Measurements from ENCODE around the gene ADAM15.

ADAM15 gene, protein sequence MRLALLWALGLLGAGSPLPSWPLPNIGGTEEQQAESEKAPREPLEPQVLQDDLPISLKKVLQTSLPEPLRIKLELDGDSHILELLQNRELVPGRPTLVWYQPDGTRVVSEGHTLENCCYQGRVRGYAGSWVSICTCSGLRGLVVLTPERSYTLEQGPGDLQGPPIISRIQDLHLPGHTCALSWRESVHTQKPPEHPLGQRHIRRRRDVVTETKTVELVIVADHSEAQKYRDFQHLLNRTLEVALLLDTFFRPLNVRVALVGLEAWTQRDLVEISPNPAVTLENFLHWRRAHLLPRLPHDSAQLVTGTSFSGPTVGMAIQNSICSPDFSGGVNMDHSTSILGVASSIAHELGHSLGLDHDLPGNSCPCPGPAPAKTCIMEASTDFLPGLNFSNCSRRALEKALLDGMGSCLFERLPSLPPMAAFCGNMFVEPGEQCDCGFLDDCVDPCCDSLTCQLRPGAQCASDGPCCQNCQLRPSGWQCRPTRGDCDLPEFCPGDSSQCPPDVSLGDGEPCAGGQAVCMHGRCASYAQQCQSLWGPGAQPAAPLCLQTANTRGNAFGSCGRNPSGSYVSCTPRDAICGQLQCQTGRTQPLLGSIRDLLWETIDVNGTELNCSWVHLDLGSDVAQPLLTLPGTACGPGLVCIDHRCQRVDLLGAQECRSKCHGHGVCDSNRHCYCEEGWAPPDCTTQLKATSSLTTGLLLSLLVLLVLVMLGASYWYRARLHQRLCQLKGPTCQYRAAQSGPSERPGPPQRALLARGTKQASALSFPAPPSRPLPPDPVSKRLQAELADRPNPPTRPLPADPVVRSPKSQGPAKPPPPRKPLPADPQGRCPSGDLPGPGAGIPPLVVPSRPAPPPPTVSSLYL

DNA sequence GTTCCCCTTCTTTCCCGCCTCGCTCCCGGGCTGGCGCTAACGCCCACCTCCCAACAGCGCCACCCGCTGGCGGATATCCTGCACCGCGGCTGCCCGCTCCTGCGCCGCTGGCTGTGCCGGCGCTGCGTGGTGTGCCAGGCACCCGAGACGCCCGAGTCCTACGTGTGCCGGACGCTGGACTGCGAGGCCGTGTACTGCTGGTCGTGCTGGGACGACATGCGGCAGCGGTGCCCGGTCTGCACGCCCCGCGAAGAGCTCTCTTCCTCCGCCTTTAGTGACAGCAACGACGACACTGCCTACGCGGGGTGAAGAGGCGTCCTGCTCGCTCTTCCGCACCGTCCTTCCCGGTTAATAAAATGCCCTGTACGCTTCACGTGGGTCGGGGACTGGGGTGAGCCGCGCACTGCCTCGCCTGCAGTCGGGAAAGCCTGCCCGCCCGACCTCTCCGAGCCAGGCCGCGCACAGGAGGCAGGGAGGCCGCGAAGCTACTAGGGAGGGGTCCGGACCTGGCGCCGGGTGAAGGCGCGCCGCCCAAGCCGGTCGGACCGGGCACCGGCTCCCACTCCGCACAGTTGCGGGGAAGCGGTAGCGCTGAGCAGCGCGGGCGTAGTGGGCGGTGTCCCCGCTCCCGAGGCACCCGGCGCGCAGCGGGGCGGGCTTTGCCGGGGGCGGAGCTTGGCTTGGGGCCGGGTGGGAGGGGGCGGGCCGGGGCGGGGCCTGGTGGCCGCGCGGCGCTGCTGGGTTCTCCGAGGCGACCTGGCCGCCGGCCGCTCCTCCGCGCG lies at the start of gene ADAM15:
Gene ADAM15, plus strand, starts transcription at position 757 of the 782 bp plus-strand sequence. CDS start 71 bp downstream, outside the sequence.
- DNase-seq: peak; percentile 82

DNA sequence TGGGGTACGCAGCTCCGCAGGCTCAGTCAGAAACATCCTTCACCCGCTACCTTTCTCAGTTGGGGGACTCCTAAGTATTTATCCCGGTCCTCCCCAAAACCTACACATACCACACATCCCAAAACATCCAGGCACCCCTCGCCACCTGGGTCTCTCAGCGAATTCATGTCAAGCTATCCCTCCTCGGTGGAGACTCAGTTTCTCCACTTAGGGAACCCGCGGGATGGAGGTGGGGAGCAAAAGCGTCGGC lies 49.8 kb upstream of the ADAM15 start:
- no peak for DNase-seq

DNA sequence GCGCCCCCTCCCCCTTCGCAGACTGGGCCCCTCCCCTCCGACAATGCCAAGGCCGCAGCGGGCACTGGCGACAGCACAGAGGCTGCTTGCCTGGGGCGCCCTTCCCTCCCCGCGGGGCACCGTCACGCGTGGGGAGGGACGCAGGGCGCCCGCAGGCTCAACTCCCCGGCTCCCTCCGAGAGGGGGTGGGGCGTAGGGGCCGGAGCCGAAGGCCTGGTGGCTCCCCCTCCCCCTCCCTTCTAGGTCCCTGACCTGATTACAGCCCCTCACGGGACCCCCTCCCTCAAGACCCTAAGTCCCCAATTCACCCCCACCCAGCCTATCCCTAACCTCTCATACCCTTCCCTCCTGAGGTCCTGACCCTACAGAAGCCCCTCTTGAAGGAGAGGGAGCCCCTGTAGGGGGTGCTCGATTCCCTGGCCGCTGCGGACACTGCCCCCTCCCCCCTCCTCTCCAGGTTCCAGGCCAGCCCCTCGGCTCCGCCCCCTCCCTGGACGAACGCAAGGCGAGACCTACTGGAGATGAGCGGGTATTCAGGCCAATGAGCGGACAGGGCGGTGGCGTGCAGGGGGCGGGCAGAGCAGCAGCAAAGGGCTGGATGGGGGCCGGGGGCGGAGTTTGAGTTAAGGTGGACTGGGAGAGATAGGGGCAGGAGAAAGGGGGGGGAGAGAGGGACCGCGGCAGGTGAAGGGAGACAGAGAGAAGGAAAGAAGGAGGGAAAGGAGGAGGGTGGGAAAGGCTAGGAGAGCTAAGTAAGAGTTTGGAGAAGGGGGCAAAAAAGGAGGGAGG lies 49.2 kb upstream of the ADAM15 start:
- peak; percentile 99 for DNase-seq

DNA sequence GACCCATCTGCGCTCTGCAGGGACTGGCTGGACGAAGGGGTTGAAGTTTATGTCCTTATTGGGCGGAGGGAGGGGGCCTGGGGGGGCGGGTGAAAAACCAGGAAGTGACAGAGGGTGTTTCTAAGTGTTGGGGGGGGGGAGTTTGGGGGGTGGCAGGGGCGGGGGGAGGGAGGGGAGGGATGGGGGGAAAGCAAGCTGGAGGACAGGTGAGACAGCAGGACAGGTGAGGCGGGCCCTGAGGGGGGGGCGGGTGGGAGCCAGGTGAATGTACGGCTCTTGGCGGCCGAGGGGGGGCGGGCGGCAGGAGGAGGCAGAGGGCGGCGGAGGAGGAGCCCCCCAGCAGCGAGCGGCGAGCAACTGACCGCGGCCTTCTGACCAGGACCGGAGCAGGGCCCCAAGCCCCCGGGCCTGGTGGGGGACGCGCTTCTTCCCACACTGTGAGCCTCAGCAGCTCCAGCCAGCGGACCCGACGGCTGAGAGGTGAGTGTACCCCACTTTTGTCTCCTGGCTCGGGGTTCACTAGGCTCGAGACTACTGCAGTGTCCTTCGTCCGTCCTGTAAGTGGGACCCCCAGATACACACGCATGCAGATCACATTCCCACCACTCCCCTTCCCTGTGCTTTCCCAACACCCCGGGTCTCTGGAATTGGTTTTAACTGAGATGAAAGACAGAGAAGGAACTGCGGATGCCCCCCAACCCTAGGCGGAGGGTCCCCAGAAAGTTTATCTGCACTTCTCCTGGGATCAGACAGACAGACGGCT lies 48.5 kb upstream of the ADAM15 start, which contains the start of gene ZBTB7B:
Gene ZBTB7B, plus strand, starts transcription at position 339 of the 763 bp plus-strand sequence. CDS start 11,859 bp downstream, outside the sequence.
- no peak for DNase-seq

DNA sequence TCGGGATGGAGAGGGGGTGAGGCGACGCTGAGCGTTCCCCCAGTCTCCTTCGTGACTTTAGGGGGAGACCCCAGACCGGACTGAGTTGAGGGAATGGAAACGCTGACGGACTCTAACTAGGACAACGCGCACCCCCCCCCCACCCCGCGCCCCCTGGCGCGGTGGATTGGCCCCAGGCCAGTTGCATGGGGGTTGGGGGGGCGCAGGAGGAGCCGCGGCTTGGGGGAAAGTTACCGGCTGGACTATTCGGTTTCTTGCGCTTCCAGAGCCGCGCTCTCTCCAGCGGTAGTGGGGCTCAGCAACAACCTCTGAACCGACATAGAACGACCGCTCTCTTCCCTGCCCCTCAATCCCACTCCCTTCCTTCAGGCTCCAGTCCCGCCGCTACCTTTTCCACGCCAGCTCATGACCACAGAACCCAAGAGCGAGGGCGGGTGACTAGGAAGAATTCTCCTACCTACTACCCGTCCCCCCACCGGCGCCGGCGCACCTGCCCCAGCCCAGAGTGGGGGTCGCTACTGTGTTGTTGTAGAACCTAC lies 47.8 kb upstream of the ADAM15 start:
- peak; percentile 25 for DNase-seq

DNA sequence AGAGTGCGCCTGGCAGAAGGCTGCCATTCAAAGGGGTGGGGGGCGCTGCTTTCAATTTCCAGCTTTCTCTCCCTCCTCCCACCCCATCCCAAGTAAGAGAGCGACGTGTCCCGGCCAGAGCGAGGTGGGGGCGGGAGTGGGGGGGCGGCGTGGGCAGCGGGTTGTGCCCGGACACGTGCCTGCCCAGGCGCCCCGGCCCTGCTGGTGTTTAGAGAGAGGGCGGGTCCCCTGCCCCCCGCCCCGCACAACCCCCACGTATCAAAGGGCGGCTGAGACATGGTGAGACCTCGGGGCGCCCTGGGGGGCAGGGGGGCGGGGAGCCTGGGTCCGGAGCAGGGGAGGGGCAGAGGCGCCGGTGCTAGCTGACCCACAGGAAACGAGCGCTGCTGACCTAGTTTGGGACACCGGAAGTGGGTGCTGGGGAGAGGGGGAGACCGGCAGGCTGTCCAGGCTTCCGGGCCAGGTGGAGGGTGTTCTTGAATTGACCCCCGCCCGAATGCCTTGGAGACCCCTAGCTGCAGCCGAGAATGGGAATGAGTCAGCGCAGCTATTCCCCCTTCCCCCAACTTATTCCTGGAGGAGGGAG lies 47.3 kb upstream of the ADAM15 start:
- no peak for DNase-seq

DNA sequence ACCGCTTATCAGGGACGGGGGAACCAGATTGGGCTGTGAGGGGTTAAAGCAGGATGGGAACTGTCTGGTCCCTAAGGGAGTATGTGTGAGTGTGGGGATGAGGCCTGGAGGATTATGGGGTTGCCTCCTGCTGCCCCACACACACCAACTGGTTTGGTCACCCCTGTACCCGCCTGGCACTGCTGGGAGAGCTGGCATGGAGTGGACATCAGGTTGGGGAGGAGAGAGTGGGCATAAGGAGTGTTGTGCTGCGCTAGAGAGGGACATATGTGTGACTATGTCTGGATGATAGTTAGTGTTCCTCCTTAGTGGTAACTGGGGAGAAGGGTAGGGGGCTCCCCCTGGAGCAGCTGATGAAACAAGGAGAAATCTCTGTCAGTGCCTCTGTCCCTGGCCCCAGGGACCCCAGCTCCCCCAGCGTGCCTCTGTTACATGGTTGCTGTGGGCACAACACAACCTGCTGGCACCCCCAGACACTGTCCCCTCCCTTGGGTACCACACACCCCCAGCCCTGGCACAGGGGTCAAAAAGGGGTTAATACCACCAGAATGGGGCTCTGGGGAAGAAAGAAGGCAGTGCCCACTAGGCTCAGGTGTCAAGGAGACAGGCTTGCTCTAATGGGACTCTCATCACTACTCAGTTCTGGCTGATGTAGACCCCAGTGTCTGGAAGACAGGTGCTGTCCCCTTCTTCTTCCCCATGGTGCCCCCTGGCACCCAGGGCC lies 46.6 kb upstream of the ADAM15 start:
- no peak for DNase-seq

DNA sequence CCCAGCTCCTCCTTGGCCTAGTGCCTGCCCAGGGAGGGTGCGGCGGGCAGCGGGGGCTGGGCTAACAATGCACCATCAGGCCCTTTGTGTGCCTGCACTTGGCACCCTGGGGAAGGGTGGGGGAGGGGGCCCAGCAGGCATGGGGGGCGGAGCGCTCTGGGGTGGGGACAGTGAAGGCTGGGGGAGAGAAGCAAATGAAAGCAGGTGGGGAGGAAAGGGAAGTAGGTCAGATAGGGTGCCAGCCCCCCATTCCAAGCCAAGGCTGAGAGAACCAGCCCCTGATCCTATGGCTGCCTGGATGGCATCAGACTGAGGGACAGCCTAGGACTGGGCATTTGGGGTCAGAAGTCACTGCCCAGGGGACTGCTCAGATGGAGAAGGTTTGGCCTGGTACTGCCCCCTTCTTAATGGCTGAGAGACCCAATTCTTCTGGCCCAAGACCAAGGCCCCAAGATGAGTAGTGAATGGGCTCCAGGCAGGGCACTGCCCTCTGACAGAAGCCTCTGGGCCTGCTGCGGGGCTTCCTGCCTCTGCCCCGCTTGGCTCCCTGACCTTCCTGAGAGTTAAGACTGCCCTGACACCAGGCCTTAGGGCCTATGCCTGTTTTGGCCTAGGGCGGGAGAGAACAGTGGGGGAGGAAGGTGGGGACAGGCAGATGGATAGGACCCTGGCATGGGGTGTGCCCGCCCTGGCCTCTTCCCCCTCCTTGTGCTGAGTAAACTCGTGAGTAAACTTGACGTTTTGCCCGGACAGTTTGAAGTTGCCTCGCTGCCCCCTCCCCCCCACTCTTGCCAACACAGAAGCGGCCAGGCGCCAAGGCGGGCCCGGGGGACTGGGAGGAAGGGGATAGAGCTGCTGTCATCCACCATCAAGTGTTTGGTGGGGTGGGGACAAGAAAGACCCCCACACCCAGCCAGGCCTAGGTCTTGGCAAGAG lies 45.8 kb upstream of the ADAM15 start:
- no peak for DNase-seq

DNA sequence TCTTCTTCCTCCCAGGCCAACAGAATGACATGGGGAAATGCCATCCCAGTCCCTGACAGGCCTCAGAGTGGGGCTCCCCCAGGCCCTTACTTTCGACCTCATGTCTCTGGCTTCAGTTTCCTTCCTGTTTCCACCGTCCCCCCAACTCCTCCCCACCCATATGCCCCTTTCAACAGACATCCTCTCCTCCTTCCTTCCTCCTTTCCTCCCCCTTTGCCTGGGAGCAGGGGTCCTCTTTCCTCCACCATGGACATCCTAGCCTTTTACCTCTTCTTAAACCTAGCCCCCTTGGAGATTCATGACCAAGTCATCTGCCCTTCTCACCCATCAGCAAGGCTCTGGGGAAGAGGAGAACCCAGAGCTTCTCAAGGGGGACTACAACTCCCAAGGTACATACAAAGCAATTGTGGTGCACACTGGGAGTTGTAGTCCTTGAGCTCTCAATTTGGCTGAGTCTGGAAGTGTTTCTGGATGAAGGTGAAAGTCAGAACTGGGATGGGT lies 44.5 kb upstream of the ADAM15 start:
- DNase-seq: peak; percentile 13

DNA sequence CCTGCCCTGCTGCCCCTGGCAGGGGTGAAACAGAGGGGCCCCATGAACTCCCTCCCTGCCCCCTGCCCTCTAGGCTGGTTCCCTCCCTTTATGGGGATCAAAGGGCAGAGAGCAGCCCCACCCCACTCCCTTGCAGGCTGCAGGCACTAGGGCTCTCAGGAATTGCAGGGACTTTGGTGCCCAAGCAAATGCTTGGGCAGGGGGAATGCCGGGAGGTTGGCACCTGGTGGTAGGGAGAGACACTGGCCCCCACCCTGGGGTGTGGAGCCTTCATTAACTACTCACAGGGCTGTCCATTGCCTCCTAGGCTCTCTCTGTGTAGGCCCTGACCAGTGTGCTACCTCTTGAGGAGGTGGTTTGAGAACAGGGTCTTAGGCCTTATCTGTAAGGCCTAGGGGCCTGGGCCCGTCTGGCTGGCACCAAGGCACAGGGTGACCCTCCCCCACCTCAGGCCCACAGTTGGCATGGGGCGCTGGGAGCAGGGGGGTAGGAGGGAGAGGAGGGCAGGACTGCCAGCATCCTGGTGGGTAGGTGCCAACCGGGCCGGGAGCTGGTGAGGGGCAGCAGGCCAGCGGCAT lies 43.8 kb upstream of the ADAM15 start:
- no peak for DNase-seq

DNA sequence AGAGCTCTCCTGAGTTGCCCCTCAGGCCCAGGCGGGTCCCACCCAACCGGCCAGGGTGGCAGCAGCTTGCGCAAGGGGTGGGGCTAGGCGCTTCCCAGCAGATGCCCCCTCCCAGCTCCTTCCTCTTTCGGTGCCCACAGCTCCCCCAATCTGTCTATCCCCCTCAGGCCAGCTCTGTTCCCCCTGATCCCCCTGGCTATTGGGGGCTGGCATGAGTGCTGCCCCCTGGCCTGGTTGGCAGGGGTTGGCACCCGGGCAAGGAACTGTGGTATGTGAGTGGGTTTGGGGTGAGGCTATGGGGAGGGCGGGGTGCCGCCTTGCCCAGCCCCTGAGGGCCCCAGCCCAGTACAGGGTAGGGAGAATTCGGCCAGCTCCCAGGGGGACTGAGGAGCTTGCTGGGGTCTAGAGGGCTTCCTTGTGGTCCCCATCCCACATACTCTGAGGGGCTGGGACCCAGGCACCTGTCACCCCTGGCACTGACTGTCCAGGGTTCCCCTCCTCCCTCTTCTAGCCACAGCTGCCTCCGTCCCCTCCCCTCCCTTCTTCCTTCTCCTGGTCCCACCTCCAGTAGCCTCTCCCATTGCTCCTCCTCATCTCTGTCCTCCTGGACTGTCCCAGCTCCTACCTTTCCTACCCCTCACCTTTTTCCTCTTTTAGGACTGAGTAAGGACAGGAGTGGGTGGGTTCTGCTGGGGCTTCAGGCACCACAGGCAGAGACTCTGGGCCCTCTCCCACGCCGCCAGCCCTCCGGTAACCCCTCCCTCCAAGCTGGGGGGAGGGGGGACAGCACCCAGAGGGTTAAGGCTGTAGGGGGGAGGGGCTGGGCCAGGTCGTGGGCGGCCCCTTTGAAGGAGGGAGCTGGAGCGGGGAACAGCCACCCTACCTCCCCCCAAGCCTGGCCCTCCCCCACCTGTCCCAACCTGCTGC lies 42.8 kb upstream of the ADAM15 start:
- no peak for DNase-seq

DNA sequence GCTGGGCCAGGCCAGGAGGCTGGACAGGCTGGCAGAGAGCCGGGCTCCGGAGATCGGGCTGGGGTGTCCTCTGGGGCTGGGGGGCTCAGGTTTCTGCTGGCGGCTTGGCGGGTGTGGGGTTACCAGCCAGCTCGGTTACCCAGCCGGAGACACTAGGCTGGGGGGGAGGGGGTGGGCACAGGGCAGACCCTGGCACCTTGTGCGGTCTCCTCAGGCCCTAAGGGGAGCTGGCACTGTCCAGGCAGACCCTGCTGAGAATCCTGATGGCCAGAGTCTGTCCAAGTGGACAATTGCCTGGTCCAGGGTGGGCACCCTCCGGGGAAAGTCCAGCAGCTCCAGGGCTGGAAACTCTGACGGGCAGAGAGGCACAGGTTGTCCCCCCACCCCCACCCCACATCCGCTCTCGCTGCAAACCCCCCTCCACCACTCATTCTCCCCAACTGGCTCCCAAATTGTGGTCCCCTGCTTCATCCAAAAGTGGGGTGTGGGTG lies 41.9 kb upstream of the ADAM15 start:
- DNase-seq: no peak

DNA sequence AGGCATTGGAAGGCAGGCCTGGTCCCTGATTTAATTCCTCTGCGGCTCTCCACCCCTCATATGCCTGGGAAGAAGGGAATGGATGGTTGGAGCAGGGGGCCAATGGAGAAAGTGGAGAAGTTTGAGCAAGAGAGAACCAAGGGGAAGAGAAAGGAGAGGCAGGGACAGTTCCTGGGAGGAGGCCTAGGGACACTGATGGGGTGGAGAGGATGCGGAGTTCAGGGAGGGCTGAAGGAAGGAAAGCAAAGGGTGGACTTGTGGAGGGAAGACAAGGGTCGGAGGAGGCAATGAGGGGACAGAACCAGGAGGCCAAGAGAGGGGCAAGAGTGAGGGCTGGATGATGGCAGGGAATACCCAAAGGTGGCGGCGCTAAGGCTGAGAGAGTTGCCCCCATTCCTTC lies 41.4 kb upstream of the ADAM15 start:
- no peak for DNase-seq

DNA sequence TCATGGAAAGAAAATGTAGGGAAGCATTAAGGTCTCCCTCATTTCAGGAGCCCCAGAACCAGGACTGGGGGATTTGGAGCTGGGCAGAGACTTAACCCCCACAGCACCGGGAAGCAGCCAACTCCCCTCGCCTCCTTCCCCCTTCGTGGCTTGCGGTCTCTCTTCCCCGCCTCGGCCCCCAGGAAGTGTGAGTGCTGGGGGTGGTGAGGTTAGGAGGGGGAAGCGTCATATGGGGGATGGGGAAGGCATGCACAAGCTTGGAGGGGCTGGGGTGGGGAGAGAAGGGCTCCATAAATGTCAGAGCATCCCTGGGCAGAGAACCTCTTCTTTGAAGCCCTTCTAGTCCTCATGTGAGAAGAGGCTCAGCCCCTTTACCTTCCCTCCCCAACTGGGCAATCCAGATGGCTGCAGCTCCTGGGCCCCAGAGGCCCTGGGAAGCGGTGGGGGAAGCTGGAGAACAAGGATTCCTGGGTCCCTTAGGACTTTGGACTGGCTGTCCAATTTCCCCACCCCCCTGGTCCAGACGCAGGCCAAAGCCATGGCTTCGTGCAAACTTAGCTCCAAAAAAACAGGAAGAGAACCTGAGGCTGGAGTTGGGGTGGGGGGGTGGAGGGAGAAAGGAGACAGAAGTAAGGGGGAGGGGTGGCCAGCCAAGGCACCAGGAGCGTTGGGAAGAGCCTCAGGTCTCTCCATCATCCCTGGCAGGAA lies 40.8 kb upstream of the ADAM15 start:
- DNase-seq: no peak

DNA sequence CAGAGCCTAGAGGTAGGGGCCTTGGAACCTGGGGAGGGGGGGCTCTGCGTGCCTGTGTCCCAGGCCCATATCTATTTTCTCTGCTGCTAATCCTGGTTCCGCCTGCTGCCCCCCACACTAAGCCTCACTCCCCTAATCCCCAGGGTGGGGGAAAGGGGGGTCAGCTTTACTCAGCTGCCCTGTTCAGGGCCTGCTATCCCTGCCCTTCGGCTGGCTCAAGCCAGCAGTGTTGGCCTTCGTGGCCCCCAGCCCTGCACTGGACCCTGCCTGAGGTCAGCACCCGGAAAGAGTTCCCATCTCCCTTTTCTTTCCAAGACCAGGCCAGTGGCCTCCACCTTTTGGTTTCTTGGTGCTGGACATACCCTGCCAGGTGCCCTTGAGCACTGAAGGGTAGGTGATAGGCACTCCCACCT lies 40.1 kb upstream of the ADAM15 start:
- DNase-seq: no peak

DNA sequence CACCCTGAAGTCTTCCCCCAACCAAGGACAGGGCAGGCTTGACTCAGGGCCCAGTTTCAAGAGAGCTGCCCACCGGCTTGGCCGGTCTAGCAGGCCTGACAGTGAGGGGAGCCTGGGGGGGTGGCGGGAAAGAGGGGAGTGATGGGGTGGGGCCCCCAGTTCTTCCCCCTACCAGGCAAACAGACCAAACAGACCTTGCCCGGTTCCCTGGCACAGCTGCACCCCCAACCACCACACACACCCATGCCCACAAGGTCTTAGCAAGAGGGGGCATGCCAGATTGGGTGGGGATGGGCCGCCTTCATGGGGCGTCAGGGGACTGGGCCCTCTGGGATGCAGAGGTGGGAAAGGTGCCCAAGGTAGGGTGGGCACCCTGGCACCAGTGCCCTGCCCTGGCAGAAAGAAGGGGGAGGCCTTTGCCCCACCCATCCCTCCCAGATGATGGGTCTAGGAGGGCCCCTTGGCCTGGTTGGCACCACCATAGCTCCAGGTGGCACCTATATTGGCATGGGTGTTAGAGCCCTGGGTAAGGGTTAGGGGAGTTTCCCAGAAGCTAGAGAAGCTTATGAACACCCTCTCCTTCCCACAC lies 39.6 kb upstream of the ADAM15 start:
- DNase-seq: no peak
